Body of pancreas (tissue), 4 donors: ENCODE results near the gene MYO1E. TPM values are rescaled to one million over a fixed set of nuclear protein-coding genes. Genes with fewer than 3 reads are reported as not detected.

Source experiments
- ATAC-seq: fragments of 150-250 bp; one replicate; pipeline ENCODE4 v1.9.1; 2016
- DNase-seq, 4 donors: peaks; one replicate each; pipeline ENCODE4 v3.0.0-alpha.2; 2019
- H3K27ac ChIP-seq, 4 donors: fragments of 200-600 bp; sonication (generic); 1 replicate in 3 of 4; 2 replicates in 1 of 4; pipeline versions ENCODE4 v1.5.1 to v1.6.1; 2016 to 2019; ENCODE audit warnings: mild to moderate bottlenecking in 1 of 4, mixed read lengths in 1 of 4, moderate library complexity in 1 of 4
- H3K27me3 ChIP-seq, 2 donors: fragments of 200-600 bp; sonication (generic); one replicate each; pipeline ENCODE4 v1.6.0; 2016; ENCODE audit warnings: mild to moderate bottlenecking in 1 of 2
- H3K36me3 ChIP-seq, 2 donors: fragments of 200-600 bp; sonication (generic); replicated peaks in 1 of 2; 2 replicates each; pipeline ENCODE4 v1.5.1; 2016; ENCODE audit warnings: low read depth in 2 of 2; ENCODE audit not compliant: insufficient read depth in 1 of 2
- H3K4me1 ChIP-seq: fragments of 200-600 bp; sonication (generic); one replicate; pipeline ENCODE4 v1.6.0; 2016
- H3K4me3 ChIP-seq, 2 donors: fragments of 200-600 bp; sonication (generic); 1 replicate in 1 of 2; 2 replicates in 1 of 2; pipeline ENCODE4 v1.5.1; 2016 to 2019
- H3K9me3 ChIP-seq, 3 donors: fragments of 200-600 bp; sonication (generic); 1 replicate in 2 of 3; 2 replicates in 1 of 3; pipeline ENCODE4 v1.5.1; 2016
- CTCF ChIP-seq, 7 experiments: fragments of 450-650 bp in 4 of 7; fragments of 200-600 bp in 3 of 7; sonication (generic) in 3 of 7; IDR thresholded peaks; one replicate each; pipeline ENCODE4 v1.5.1; 2016 to 2019; ENCODE audit warnings: antibody characterized with exemption in 7 of 7
- POLR2A ChIP-seq, 3 donors: fragments of 450-650 bp; IDR thresholded peaks; one replicate each; pipeline ENCODE4 v1.6.1; 2016; ENCODE audit warnings: antibody characterized with exemption in 3 of 3, mild to moderate bottlenecking in 2 of 3
- WGBS, 2 donors: methylation state at CpG; one replicate each; pipeline ENCODE4 v1.1.5; 2017; 5-methylcytosine and 5-hydroxymethylcytosine counted together
- intact Hi-C: fragments of 100-400 bp; cut with DNase I; formaldehyde crosslinking; loops from one replicate; pipeline ENCODE4 v1.15.1; 2023
- total RNA-seq, 2 donors: library from RNA; depleted of rRNA; stranded (reverse); fragments of >200 nt; gene quantifications; one replicate each; pipeline ENCODE4 v1.1.0, GENCODE V29; 2016

MYO1E gene
- total RNA-seq, 2 donors from 2014 or later: 14.0 to 48.5 TPM

GRCh38 chr15:59313641-59314332, 58.9 kb downstream of the MYO1E start:
- no peak overlapping the region for H3K4me3 ChIP-seq
- ATAC-seq: peak; percentile 67
- TF ChIP-seq POLR2A (IDR thresholded peaks at IDR 0.05) (no peak), CTCF (IDR thresholded peaks at IDR 0.05) (no peak)
- intact Hi-C loops: no loop called here
- peak overlapping the region in 3 of 4 donors; percentile 25 to 67 (median 27) for H3K27ac ChIP-seq
- no peaks in the 10 kb centered on the region for H3K9me3 ChIP-seq
- H3K36me3 ChIP-seq: no peaks in the 10 kb centered on the region
- H3K27me3 ChIP-seq: no peaks in the 10 kb centered on the region
- H3K4me1 ChIP-seq: peaks cover 33% of the 10 kb centered on the region
- peak; percentile 63 to 86 (median 80) for DNase-seq
- WGBS, 2 donors: 49 to 60% methylated on average over 4 to 6 of the region's 6 CpGs

GRCh38 chr15:59312205-59312604, 60.5 kb downstream of the MYO1E start:
- DNase-seq: no peak
- Histone ChIP-seq H3K4me3 (no peak overlapping the region), H3K27me3 (no peaks in the 10 kb centered on the region), H3K36me3 (no peaks in the 10 kb centered on the region), H3K27ac (no peak overlapping the region), H3K4me1 (peaks cover 33% of the 10 kb centered on the region), H3K9me3 (no peaks in the 10 kb centered on the region)
- 71 to 85% methylated on average over 7 of the region's 7 CpGs for WGBS, 2 donors
- intact Hi-C loops: no loop called here
- ATAC-seq: no peak
- no peak for TF ChIP-seq CTCF (IDR thresholded peaks at IDR 0.05)
- no peak for TF ChIP-seq POLR2A (IDR thresholded peaks at IDR 0.05)

- no peaks in the 10 kb centered on the region for H3K27me3 ChIP-seq
- WGBS, 2 donors: 96 to 98% methylated on average over 7 to 8 of the region's 8 CpGs
- peaks cover 24% of the 10 kb centered on the region for H3K4me1 ChIP-seq
- DNase-seq (no peak), ATAC-seq (no peak)
- H3K4me3 ChIP-seq: no peak overlapping the region
- intact Hi-C loops: no loop called here
- TF ChIP-seq POLR2A (IDR thresholded peaks at IDR 0.05) (no peak), CTCF (IDR thresholded peaks at IDR 0.05) (no peak)
- no peaks in the 10 kb centered on the region for H3K36me3 ChIP-seq
- H3K27ac ChIP-seq: no peak overlapping the region
- no peaks in the 10 kb centered on the region for H3K9me3 ChIP-seq
Measured at GRCh38 chr15:59311195-59311594, 61.5 kb downstream of the MYO1E start.

- WGBS, 2 donors: 69 to 88% methylated on average over 5 of the region's 5 CpGs
Measured at GRCh38 chr15:59309405-59309804, 63.3 kb downstream of the MYO1E start.

GRCh38 chr15:59307165-59307537, 65.5 kb downstream of the MYO1E start:
- intact Hi-C loops: no loop called here
- Histone ChIP-seq H3K9me3 (no peaks in the 10 kb centered on the region), H3K27me3 (no peaks in the 10 kb centered on the region), H3K36me3 (no peaks in the 10 kb centered on the region), H3K4me1 (peaks cover 11% of the 10 kb centered on the region), H3K4me3 (no peak overlapping the region), H3K27ac (no peak overlapping the region)
- DNase-seq (no peak), ATAC-seq (no peak)
- 94 to 96% methylated on average over 6 of the region's 6 CpGs for WGBS, 2 donors
- TF ChIP-seq POLR2A (IDR thresholded peaks at IDR 0.05): no peak
- TF ChIP-seq CTCF (IDR thresholded peaks at IDR 0.05): no peak

More at GRCh38 chr15:59309405-59309804, 63.3 kb downstream of the MYO1E start:
- ATAC-seq (no peak), DNase-seq (no peak)
- no peak overlapping the region for H3K27ac ChIP-seq
- no peak for TF ChIP-seq POLR2A (IDR thresholded peaks at IDR 0.05)
- no peaks in the 10 kb centered on the region for H3K27me3 ChIP-seq
- peaks cover 21% of the 10 kb centered on the region for H3K4me1 ChIP-seq
- H3K9me3 ChIP-seq: no peaks in the 10 kb centered on the region
- intact Hi-C loops: no loop called here
- H3K4me3 ChIP-seq: no peak overlapping the region
- no peaks in the 10 kb centered on the region for H3K36me3 ChIP-seq
